K562 (cell line): ENCODE results near the gene SPIRE1. TPM values are rescaled to one million over a fixed set of nuclear protein-coding genes. Genes with fewer than 3 reads are reported as not detected.

Experiments
- BDP1 ChIP-seq: IDR thresholded peaks from 3 replicates; pipeline ENCODE4 v1.6.1; 2011; ENCODE audit not compliant: insufficient read length, insufficient read depth
- CBFB ChIP-seq: sonication (generic); formaldehyde crosslinking; IDR thresholded peaks from 2 replicates; pipeline ENCODE4 v1.4.0; 2020; ENCODE audit warnings: mild to moderate bottlenecking, missing genetic modification reagents
- CBX1 ChIP-seq: sonication (generic); IDR thresholded peaks from 2 replicates; pipeline ENCODE4 v1.6.1; 2016; ENCODE audit warnings: antibody characterized with exemption, low read depth, mild to moderate bottlenecking
- CHCHD3 ChIP-seq: fragments of 250-450 bp; sonication (Bioruptor Pico); IDR thresholded peaks from 2 replicates; pipeline ENCODE4 v2.1.2; 2022; ENCODE audit warnings: mild to moderate bottlenecking
- CREM ChIP-seq: IDR thresholded peaks from 2 replicates; pipeline ENCODE4 v1.6.1; 2014; ENCODE audit warnings: antibody characterized with exemption, low read depth
- CXXC5 ChIP-seq: fragments of 250-450 bp; sonication (Bioruptor Pico); IDR thresholded peaks from 2 replicates; pipeline ENCODE4 v1.8.0; 2022; ENCODE audit warnings: inconsistent platforms, mild to moderate bottlenecking, moderate library complexity
- FOSL1 ChIP-seq: fragments of 200-800 bp; sonication (Bioruptor generic); conservative IDR thresholded peaks from 2 replicates; pipeline ENCODE4 v1.6.1; 2016; ENCODE audit warnings: missing genetic modification characterization, missing compliant biosample characterization
- GTF2F1 ChIP-seq: IDR thresholded peaks from 2 replicates; pipeline ENCODE4 v1.6.1; 2011; ENCODE audit warnings: low read depth, low read length, improper control_type of control experiment
- HNRNPL ChIP-seq: fragments of 200-400 bp; formaldehyde crosslinking; IDR thresholded peaks from 2 replicates; pipeline ENCODE4 v1.6.1; 2017; ENCODE audit warnings: low read depth, mild to moderate bottlenecking, low read length
- JUND ChIP-seq, 2 experiments: IDR thresholded peaks; 2 replicates in 1 of 2; 3 replicates in 1 of 2; pipeline ENCODE4 v1.6.1; 2011; ENCODE audit warnings: borderline replicate concordance in 2 of 2, low read depth in 2 of 2, low read length in 2 of 2, improper control_type of control experiment in 1 of 2, missing biosample characterization in 1 of 2, missing genetic modification characterization in 1 of 2, missing genetic modification reagents in 1 of 2
- KAT8 ChIP-seq: fragments of 450-650 bp; IDR thresholded peaks from 2 replicates; pipeline ENCODE4 v1.6.1; 2016; ENCODE audit warnings: low read depth, mild to moderate bottlenecking
- L3MBTL2 ChIP-seq: fragments of 450-650 bp; IDR thresholded peaks from 2 replicates; pipeline ENCODE4 v1.6.1; 2016; ENCODE audit warnings: mild to moderate bottlenecking, moderate library complexity
- MEF2A ChIP-seq: IDR thresholded peaks from 2 replicates; pipeline ENCODE4 v1.6.1; 2011; ENCODE audit warnings: low read depth, mild to moderate bottlenecking, low read length, moderate library complexity; ENCODE audit not compliant: control insufficient read depth
- MEF2D ChIP-seq: conservative IDR thresholded peaks from 2 replicates; pipeline ENCODE4 v1.6.1; 2016; ENCODE audit warnings: low read depth, missing genetic modification characterization, missing compliant biosample characterization
- NCOA6 ChIP-seq: fragments of 450-650 bp; IDR thresholded peaks from 2 replicates; pipeline ENCODE4 v1.6.1; 2017; ENCODE audit warnings: mild to moderate bottlenecking
- NR2C2 ChIP-seq, 2 experiments: fragments of 200-800 bp in 1 of 2; sonication (Bioruptor generic) in 1 of 2; sonication (generic) in 1 of 2; formaldehyde crosslinking in 1 of 2; IDR thresholded peaks; 2 replicates each; pipeline versions ENCODE4 v1.6.1 to v1.8.0; 2016 to 2022; ENCODE audit warnings: mild to moderate bottlenecking in 1 of 2, missing compliant biosample characterization in 1 of 2, missing genetic modification characterization in 1 of 2, missing genetic modification reagents in 1 of 2
- NR2F6 ChIP-seq: fragments of 450-650 bp; formaldehyde crosslinking; IDR thresholded peaks from 2 replicates; pipeline ENCODE4 v1.4.0; 2020; ENCODE audit warnings: mild to moderate bottlenecking
- NUFIP1 ChIP-seq: fragments of 450-650 bp; IDR thresholded peaks from 2 replicates; pipeline ENCODE4 v1.6.1; 2018; ENCODE audit not compliant: partially characterized antibody
- PHF8 ChIP-seq: fragments of 200-600 bp; sonication (generic); IDR thresholded peaks from 2 replicates; pipeline ENCODE4 v1.6.1; 2012; ENCODE audit warnings: mixed run types, mild to moderate bottlenecking, inconsistent platforms, low read length, moderate library complexity, borderline replicate concordance
- PHTF2 ChIP-seq: fragments of 250-450 bp; sonication (Bioruptor Pico); IDR thresholded peaks from 2 replicates; pipeline ENCODE4 v1.5.0; 2021; ENCODE audit warnings: mild to moderate bottlenecking
- RBM25 ChIP-seq: fragments of 200-400 bp; formaldehyde crosslinking; IDR thresholded peaks from 2 replicates; pipeline ENCODE4 v1.6.1; 2018; ENCODE audit warnings: low read length, low read depth, moderate library complexity; ENCODE audit not compliant: severe bottlenecking
- RNF2 ChIP-seq: sonication (generic); IDR thresholded peaks from 2 replicates; pipeline ENCODE4 v1.6.1; 2016
- SMARCA5 ChIP-seq: fragments of 450-650 bp; IDR thresholded peaks from 2 replicates; pipeline ENCODE4 v1.6.1; 2016
- SP2 ChIP-seq: IDR thresholded peaks from 2 replicates; pipeline ENCODE4 v1.6.1; 2011; ENCODE audit warnings: mild to moderate bottlenecking, low read depth, low read length, moderate library complexity; ENCODE audit not compliant: poor library complexity, severe bottlenecking; ENCODE audit errors: extremely low read depth
- TEAD1 ChIP-seq, 2 experiments: fragments of 450-650 bp in 1 of 2; sonication (generic) in 1 of 2; formaldehyde crosslinking; IDR thresholded peaks; 2 replicates each; pipeline versions ENCODE4 v1.4.0 to v1.8.0; 2020 to 2022; ENCODE audit warnings: mild to moderate bottlenecking in 2 of 2, missing genetic modification reagents in 1 of 2
- ZBTB1 ChIP-seq: sonication (generic); formaldehyde crosslinking; IDR thresholded peaks from 2 replicates; pipeline ENCODE4 v1.8.1; 2023; ENCODE audit warnings: missing genetic modification reagents, low read depth, mild to moderate bottlenecking, borderline replicate concordance
- ZEB2 ChIP-seq: fragments of 450-650 bp; IDR thresholded peaks from 2 replicates; pipeline ENCODE4 v1.6.1; 2016
- ZNF212 ChIP-seq: fragments of 450-650 bp; formaldehyde crosslinking; IDR thresholded peaks from 2 replicates; pipeline ENCODE4 v1.4.0; 2020; ENCODE audit warnings: mild to moderate bottlenecking
- ZNF3 ChIP-seq: fragments of 250-450 bp; sonication (Bioruptor Pico); IDR thresholded peaks from 2 replicates; pipeline ENCODE4 v1.5.0; 2021; ENCODE audit warnings: mild to moderate bottlenecking, moderate library complexity
- ZSCAN29 ChIP-seq: fragments of 450-650 bp; IDR thresholded peaks from 2 replicates; pipeline ENCODE4 v1.6.1; 2017
- polyA plus RNA-seq, 8 experiments: library from polyadenylated mRNA; depleted of rRNA in 4 of 8; stranded (reverse) in 5 of 8; unstranded in 3 of 8; fragments of >200 nt; fragmentation: Nextera tagmentation in 2 of 8; fragmentation: Illumina TruSeq in 1 of 8; extraction: Ambion mirVana in 2 of 8; extraction: Trizol in 1 of 8; gene quantifications; 2 replicates each; pipeline versions ENCODE4 v1.2.1 to v1.2.3, GENCODE V29; 2011 to 2014; ENCODE audit warnings: inconsistent platforms in 1 of 8, missing spikeins in 1 of 8
- total RNA-seq, 7 experiments: library from RNA; depleted of rRNA in 6 of 7; stranded (reverse); fragments of >200 nt in 6 of 7; fragmentation: Illumina TruSeq in 2 of 7; extraction: Trizol in 2 of 7; gene quantifications; 2 replicates each; pipeline versions ENCODE4 v1.2.1 to v1.2.3, GENCODE V29; 2011 to 2021; ENCODE audit warnings: low replicate concordance in 1 of 7
- TF ChIP-seq, protein P1 (sequence below): fragments of 250-450 bp; sonication (Bioruptor Pico); IDR thresholded peaks from 2 replicates; pipeline ENCODE4 v1.8.0; 2022; ENCODE audit warnings: moderate library complexity, mild to moderate bottlenecking, inconsistent platforms

SPIRE1 gene
- total and polyA plus RNA-seq, 9 of the 15 experiments (the other 6 are each of a cell fraction or from before 2014, with no cell fraction given), result 2.9 to 14.0 (median 10.2) TPM

DNA sequence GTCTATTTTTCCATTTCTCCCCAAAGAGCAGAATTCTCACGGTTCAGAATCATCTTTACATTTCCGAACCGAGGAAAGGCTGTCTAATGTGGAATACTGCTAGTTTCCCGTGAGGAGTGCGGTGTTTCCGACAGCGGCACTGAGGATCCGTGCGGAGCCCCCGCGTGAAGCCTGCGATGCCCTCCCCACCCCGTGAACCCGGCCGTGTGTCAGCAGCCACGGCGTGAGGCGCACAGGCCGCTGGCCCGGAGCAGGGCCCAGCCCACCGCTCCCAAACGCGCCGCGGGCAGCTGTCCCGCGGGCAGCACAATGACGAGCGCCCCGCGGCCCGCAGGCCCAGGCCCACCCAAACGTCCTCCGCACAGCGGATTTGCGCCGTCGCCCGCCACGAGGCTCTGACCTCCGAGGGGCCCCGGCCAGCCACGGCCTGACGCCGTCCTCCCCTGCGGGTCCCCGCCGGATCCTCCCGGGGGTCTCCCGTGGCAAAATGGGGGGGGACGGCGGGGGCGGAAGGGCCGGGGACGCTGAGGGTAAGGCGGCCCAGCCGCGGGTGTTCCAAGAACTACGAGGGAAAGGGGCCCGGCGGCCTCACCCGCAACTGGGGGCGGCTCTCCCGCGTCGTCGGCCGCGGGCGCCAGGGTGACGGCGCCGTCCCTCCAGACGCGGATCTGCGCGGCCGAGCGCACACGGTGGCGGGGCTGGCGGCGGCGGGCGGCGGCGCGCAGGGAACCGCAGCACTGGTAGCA is 796 bp downstream of the SPIRE1 start (continued):
- TF ChIP-seq PHF8, result peak; percentile 43; the same call in 1 of the 2 replicates
- no peak for TF ChIP-seq SP2
- TF ChIP-seq ZNF212 (CRISPR knock-in tag), result no peak
- TF ChIP-seq NCOA6, result no peak
- no peak for TF ChIP-seq ZEB2
- no peak for TF ChIP-seq RBM25
- TF ChIP-seq NR2F6 (CRISPR knock-in tag), result no peak
- no peak for TF ChIP-seq CHCHD3 (CRISPR knock-in tag)
- TF ChIP-seq SMARCA5, result no peak
- TF ChIP-seq BDP1, result no peak
- TF ChIP-seq CREM, result peak; percentile 21; the same call in 1 of the 2 replicates
- no peak for TF ChIP-seq JUND (IDR thresholded peaks at IDR 0.05; ENCODE audit: borderline replicate concordance, low read depth, low read length)
- TF ChIP-seq JUND (tag; IDR thresholded peaks at IDR 0.05; ENCODE audit: borderline replicate concordance, low read depth, low read length), result no peak
- TF ChIP-seq NR2C2 (CRISPR knock-in tag; IDR thresholded peaks at IDR 0.05), result no peak
- TF ChIP-seq NR2C2 (tag; IDR thresholded peaks at IDR 0.05), result peak; percentile 57; the same call in 1 of the 2 replicates
- no peak for TF ChIP-seq CBX1
- TF ChIP-seq, protein P1, sequence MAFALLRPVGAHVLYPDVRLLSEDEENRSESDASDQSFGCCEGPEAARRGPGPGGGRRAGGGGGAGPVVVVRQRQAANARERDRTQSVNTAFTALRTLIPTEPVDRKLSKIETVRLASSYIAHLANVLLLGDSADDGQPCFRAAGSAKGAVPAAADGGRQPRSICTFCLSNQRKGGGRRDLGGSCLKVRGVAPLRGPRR (CRISPR knock-in tag), result no peak
- no peak for TF ChIP-seq FOSL1 (tag)
- TF ChIP-seq ZSCAN29, result no peak
- peak; percentile 47; the same call in 1 of the 2 replicates for TF ChIP-seq L3MBTL2
- no peak for TF ChIP-seq KAT8
- no peak for TF ChIP-seq MEF2D (tag)
- TF ChIP-seq ZNF3 (CRISPR knock-in tag), result no peak
- no peak for TF ChIP-seq RNF2
- TF ChIP-seq ZBTB1 (CRISPR knock-in tag), result peak; percentile 46; the same call in 1 of the 2 replicates
- no peak for TF ChIP-seq HNRNPL
- no peak for TF ChIP-seq CBFB (CRISPR knock-in tag)
- 0 out of 2 replicates have a peak, but pooled peaks have one; percentile 71 for TF ChIP-seq CXXC5 (CRISPR knock-in tag)
- no peak for TF ChIP-seq NUFIP1
- no peak for TF ChIP-seq TEAD1 (CRISPR knock-in tag; IDR thresholded peaks at IDR 0.05)
- no peak for TF ChIP-seq GTF2F1
- no peak for TF ChIP-seq MEF2A
- TF ChIP-seq PHTF2 (CRISPR knock-in tag), result no peak
